CD4-positive, alpha-beta T cell treated with Interleukin-17A for 4 hours (primary cell): Measurements from ENCODE around the gene INTS14.
A peak's percentile ranks its signal among the peaks of the same experiment; 100 is the strongest.

Source experiments
- DNase-seq: peaks from one replicate; pipeline ENCODE4 v3.0.0-alpha.2; 2020; ENCODE audit warnings: mixed read lengths

Gene INTS14

GRCh38 chr15:65610871-65611718 is at the start of gene INTS14:
TSS of gene INTS14 (minus strand) at chr15:65611131. CDS start at chr15:65607380, 3,751 bp downstream.
- peak; percentile 97 for DNase-seq

GRCh38 chr15:65659502-65660052 is 48.6 kb upstream of the INTS14 start:
- no peak for DNase-seq

DNA sequence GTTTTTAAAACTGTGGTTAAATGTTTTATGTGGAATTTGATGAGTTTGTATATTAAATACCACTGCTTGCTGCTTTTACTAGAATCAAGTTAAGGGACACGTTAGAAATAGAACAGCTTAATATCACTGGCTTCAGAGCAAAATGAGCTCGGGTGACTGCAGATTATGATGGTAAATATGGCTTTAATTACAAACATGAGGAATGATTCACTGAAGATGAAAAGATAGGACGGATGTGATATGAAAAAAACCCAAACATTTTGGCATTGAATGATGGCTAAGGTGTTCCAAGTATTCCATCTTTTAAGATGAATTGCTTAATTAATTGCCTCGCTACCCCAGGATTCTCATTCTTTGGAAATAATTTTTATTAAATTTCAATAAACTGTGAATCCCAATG is 44.5 kb upstream of the INTS14 start:
- DNase-seq, result no peak

- DNase-seq, result no peak
Measured at GRCh38 chr15:65655026-65655425, 44.1 kb upstream of the INTS14 start.

DNA sequence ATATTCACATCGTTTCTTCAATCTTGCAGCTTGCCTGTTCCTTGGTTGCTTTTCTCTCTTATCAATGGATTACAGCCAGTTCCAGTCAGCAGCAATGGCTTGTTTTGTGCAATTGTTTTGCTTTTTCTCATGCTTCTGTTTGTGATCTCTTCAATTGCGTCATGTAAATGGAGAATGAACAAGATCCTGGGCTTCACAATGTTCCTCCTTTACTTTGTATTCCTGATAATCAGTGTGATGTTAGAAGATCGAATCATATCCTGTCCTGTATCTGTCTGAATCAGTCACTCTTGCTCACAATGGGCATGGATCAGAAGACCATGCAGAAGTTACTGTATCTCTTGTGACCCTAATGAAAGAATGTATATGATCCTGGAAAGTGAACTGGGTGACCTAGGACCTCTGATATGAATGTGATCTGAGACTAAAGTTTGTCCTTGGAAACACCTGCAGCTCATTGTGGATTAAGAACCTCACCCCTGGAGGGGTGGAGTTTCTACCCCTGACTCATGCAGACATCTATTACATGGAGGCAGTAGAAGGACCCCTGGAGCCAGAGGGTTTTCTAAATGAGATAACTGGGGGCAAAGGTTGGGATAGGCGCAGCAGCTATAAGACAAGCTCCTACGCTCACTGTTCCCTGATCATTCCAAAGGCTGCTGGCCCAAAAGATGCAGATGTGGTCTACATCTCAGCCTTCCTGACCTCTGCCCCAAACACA is 43.0 kb upstream of the INTS14 start:
- no peak for DNase-seq

- no peak for DNase-seq
Measured at GRCh38 chr15:65653341-65653740, 42.4 kb upstream of the INTS14 start.

DNA sequence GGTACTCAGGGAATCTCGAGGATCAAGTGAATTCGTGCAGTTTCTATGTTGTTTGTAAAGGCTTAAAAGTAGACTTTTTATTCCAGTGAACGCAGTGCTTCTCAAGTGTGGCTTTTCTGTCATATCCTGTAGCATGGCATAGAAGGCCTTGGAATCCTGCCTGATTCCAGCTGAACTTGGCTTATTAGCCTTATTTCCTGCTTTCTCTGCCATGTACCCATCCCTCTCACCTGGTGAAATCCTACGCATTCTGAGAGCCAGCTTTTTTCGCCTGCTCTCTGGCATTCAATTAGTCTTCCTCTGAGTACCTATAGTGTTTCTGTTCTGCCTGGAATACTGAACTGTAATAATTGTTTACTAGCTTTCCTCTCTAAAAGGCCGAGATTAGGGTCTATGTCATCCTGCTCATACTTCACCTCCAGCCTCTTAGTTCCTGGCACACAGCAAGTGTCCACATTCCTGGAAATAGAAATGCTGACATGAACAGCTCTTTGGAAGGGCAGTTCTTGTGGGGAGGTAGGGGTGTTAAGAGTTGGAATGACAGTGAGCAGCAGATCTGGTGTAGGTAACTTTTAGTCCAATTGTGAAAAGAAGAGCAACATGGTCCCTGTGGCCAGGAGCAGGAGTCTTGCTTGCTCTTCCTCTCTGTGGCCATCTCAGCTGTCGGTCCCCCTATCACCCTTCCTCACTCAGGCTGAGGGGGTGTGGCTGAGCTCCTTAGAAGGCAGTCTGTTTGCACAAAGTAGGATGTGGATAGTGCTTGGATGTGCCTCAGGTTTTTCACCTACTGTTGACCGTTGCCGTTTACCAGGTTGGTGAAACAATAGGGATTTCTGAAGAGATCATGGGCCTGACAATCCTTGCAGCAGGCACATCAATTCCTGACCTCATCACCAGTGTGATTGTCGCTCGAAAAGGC is 41.2 kb upstream of the INTS14 start:
- DNase-seq, result no peak

DNA sequence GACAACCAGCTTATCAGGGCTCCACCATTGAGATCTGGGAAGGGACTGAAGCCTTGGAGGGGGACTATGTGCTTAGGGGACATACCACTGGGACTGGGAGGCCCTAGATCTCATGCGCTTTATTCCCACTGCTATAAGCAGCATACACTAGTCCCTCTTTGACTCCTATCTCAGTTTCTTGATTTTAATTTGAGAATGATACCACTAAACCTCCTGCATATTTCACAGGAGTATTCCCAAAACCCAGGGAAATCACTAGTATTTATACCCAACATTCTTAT is 40.1 kb upstream of the INTS14 start:
- no peak for DNase-seq

GRCh38 chr15:65650312-65651041 is 39.5 kb upstream of the INTS14 start:
- no peak for DNase-seq

- no peak for DNase-seq
Measured at GRCh38 chr15:65646486-65646885, 35.6 kb upstream of the INTS14 start.

DNA sequence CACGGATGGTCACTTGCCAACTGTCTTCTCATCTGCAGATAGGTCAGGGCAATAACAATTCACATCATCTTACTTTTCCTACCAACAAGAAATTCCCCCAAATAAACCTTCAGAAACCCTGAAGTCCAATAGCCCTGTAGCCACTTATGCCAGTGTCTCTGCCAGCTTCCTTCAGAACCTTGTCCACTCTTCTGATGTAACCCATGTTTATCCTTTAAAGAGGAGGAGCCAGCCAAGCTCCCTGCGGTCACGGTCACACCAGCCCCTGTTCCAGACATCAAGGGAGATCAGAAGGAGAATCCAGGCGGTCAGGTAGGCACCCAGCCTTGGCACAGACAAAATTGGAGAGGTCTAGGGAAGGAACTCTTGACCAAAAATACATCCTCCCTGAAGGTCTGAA is 34.5 kb upstream of the INTS14 start:
- no peak for DNase-seq

DNA sequence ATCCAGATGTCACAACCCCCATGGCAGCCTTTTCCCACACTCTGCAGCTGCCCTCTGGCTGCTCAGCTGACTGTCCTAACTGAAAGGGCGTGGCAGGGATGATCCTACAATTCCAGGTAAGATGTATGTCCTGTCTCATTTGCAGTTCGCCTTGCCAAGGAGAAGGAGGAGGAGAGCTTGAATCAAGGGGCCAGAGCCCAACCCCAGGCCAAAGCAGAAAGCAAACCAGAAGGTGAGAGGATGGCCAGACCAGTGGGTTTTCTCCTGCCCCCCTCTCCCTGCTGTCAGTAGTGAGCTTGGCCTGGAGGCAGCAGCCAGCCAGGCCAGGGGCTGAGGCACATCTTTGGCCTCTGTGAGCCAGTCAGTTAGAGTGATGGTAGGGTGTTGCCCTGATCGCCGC is 33.4 kb upstream of the INTS14 start:
- no peak for DNase-seq

DNA sequence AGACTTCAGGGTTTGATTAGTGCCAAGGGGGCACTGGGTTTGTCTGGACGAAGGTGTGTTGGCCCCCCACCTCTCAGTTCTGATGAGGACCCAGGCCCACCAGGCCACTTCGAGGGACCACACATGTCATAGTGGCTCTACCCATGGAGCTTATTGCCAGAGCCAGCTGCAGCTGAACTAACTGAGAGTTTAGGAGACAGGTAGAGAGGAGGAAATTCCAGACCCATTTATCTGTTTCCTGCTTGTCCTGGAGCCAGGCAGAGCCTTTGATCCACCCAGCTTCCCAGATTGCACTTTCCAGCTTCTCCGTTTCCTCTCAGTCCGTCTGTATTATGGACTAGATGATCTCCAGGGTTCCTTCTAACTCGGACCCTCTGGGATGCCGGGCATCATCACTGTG is 31.7 kb upstream of the INTS14 start:
- DNase-seq, result no peak

DNA sequence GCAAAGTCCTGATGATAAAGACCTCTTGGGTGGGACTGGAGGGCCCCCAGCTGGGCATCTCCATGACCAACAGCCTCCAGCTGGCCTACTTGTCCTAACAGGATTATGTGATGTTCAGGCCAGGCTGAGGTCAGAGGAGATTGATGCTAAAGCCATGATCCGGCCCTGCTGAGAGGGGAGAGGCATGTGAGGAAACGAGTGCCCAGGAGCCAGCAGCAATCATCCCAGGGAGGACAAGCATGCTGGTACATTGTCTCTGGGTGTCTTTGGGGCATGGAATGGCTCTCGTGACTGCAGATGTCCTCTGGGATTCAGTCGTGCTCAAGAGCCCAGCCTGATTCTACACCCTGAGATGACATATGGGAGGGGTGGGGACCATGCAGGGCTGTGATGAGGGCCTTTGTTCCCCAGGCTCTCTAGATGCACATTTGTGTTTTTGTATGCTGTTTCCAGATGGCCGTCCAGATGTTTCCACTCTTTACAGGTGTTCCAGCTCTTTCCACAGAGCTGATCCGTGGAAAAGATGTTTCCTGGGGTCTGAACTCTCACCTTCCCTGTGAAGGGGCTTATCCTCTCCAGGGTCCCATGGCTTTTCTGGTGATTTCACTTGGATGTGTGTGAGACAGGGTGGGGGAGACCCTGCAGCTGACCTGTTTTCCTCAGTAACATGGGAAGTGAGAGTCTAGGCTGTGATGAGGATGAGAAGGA is 31.0 kb upstream of the INTS14 start:
- DNase-seq, result no peak

GRCh38 chr15:65639509-65639908 is 28.6 kb upstream of the INTS14 start:
- DNase-seq, result no peak

GRCh38 chr15:65638681-65639089 is 27.8 kb upstream of the INTS14 start:
- DNase-seq, result peak; percentile 45

DNA sequence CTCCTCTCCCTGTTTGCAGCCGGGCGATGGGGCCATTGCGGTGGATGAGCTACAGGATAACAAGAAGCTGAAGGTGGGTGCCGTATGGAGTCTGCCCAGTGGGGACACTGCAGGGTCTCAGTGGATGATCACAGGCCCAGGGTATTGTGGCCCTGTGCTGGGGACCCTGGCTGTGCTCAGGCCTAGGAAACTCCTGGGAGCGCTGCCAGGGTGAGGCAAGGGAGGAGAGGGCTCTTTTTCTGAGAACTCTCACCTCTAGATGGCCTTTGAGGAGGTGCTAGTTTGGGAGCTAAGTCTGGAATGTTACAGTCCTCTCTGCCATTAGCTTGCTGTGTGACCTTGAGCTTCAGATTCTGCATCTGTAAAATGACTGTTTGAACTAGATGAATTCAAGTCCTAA is 27.2 kb upstream of the INTS14 start:
- no peak for DNase-seq

GRCh38 chr15:65634356-65634755 is 23.4 kb upstream of the INTS14 start:
- DNase-seq, result no peak

- no peak for DNase-seq
Measured at GRCh38 chr15:65633752-65634151, 22.8 kb upstream of the INTS14 start.

DNA sequence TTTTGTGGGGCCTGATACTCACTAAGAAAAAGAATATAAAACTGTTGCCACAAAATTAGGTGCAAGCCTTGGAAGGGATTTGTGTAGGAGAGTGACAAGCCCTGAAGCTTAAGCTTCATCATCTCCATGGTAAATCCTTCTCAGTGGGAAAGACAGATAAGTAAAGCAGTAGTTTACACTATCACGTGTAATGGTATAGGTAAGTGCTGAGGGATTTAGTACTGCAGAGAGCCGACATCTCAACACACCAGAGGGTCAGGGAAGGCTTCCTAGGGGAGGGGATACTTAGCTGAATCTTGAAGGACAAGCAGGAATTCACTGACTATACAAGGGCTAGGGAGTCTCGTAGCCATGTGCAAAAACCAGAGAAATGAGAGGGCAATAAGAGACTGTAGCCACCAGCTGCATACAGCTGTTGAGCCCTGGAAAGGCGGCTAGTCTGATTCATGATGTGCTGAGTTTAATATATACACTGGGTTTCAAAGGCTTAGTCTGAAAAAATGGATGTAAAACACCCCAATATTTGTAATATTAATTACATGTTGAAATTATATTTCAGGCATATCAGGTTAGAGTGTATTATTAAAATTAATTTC is 21.9 kb upstream of the INTS14 start:
- DNase-seq, result no peak

- DNase-seq, result no peak
Measured at GRCh38 chr15:65631503-65631902, 20.6 kb upstream of the INTS14 start.
